Gastrocnemius medialis (tissue), 4 donors: ENCODE data around the gene IL17RB. TPM values are rescaled to one million over a fixed set of nuclear protein-coding genes. Genes with fewer than 3 reads are reported as not detected.

Experiments used
- ATAC-seq, 2 donors: fragments of 150-250 bp; one replicate each; pipeline ENCODE4 v1.9.1; 2016
- DNase-seq, 2 donors: peaks; one replicate each; pipeline ENCODE4 v3.0.0-alpha.2; 2019
- H3K27ac ChIP-seq, 4 donors: fragments of 200-600 bp; sonication (generic); 1 replicate in 1 of 4; 2 replicates in 3 of 4; pipeline ENCODE4 v1.5.1; 2016 to 2018; ENCODE audit warnings: mild to moderate bottlenecking in 2 of 4, moderate library complexity in 1 of 4
- H3K27me3 ChIP-seq, 3 donors: fragments of 200-600 bp; sonication (generic) in 2 of 3; 1 replicate in 1 of 3; 2 replicates in 2 of 3; pipeline versions ENCODE4 v1.5.1 to v1.6.0; 2016 to 2019; ENCODE audit warnings: mild to moderate bottlenecking in 1 of 3, moderate library complexity in 1 of 3
- H3K36me3 ChIP-seq, 2 donors: fragments of 200-600 bp; sonication (generic) in 1 of 2; one replicate each; pipeline ENCODE4 v1.5.1; 2017 to 2018
- H3K4me1 ChIP-seq, 2 donors: fragments of 200-600 bp; sonication (generic) in 1 of 2; one replicate each; pipeline ENCODE4 v1.5.1; 2016 to 2017; ENCODE audit warnings: mild to moderate bottlenecking in 2 of 2
- H3K4me3 ChIP-seq, 4 donors: fragments of 200-600 bp; sonication (generic) in 3 of 4; 1 replicate in 1 of 4; 2 replicates in 3 of 4; pipeline ENCODE4 v1.5.1; 2016 to 2019; ENCODE audit warnings: mild to moderate bottlenecking in 2 of 4
- H3K9me3 ChIP-seq, 3 donors: fragments of 200-600 bp; sonication (generic) in 2 of 3; 1 replicate in 1 of 3; 2 replicates in 2 of 3; pipeline ENCODE4 v1.5.1; 2016 to 2019
- CTCF ChIP-seq, 5 experiments: fragments of 450-650 bp in 3 of 5; fragments of 200-600 bp in 2 of 5; sonication (generic) in 2 of 5; IDR thresholded peaks in 4 of 5; conservative IDR thresholded peaks in 1 of 5; 1 replicate in 4 of 5; 2 replicates in 1 of 5; pipeline ENCODE4 v1.5.1; 2016 to 2019; ENCODE audit warnings: antibody characterized with exemption in 5 of 5, mild to moderate bottlenecking in 3 of 5, moderate library complexity in 3 of 5
- POLR2A ChIP-seq, 2 donors: fragments of 450-650 bp; IDR thresholded peaks; one replicate each; pipeline ENCODE4 v1.6.1; 2017; ENCODE audit warnings: antibody characterized with exemption in 2 of 2, mild to moderate bottlenecking in 2 of 2, moderate library complexity in 2 of 2
- in situ Hi-C, 4 donors: fragments of 200-750 bp; cut with MboI; loops; one replicate each; pipeline versions ENCODE4 v1.15.0 to v1.8.0; 2017; ENCODE audit warnings: low sequenced_read_pairs in 4 of 4
- intact Hi-C: fragments of 100-400 bp; cut with DNase I; formaldehyde crosslinking; loops from one replicate; pipeline ENCODE4 v1.15.1; 2023; ENCODE audit warnings: low total_unique reads
- total RNA-seq, 4 donors: library from RNA; depleted of rRNA; stranded (reverse); fragments of >200 nt; gene quantifications; one replicate each; pipeline versions ENCODE4 v1.1.0 to v1.2.3, GENCODE V29; 2016

The IL17RB gene
- total RNA-seq, 4 donors from 2014 or later: 0.41 to 1.4 (median 0.79) TPM

- Histone ChIP-seq H3K4me1 (peaks cover 0 to 5% of the 10 kb centered on the region in 2 donors), H3K4me3 (no peak overlapping the region), H3K9me3 (no peaks in the 10 kb centered on the region), H3K27me3 (no peaks in the 10 kb centered on the region), H3K27ac (no peak overlapping the region), H3K36me3 (no peaks in the 10 kb centered on the region)
- DNase-seq (no peak), ATAC-seq (no peak)
- no peak for TF ChIP-seq POLR2A (IDR thresholded peaks at IDR 0.05)
- no peak for TF ChIP-seq CTCF (IDR thresholded peaks at IDR 0.05 in 4 of 5, conservative IDR thresholded peaks at IDR 0.05 in 1 of 5)
- in situ Hi-C loops (no loop called here), intact Hi-C loops (loop anchor here (2.0 kb wide), 1 partner anchor 38 kb away; the partner anchor contains the start of gene ACTR8)
These were observed 1.9 kb upstream of the IL17RB start for GRCh38 chr3:53844262-53845102.

GRCh38 chr3:53845103-53845880 is 1.1 kb upstream of the IL17RB start:
- Histone ChIP-seq H3K9me3 (no peaks in the 10 kb centered on the region), H3K4me1 (peaks cover 0 to 5% of the 10 kb centered on the region in 2 donors), H3K36me3 (no peaks in the 10 kb centered on the region), H3K27ac (peak overlapping the region; percentile 74 to 88 (median 86)), H3K27me3 (no peaks in the 10 kb centered on the region), H3K4me3 (peak overlapping the region; percentile 67 to 82 (median 74))
- in situ Hi-C loops: no loop called here
- TF ChIP-seq CTCF (IDR thresholded peaks at IDR 0.05 in 4 of 5, conservative IDR thresholded peaks at IDR 0.05 in 1 of 5): peak in 3 of 5 experiments; percentile 3 to 50 (median 39)
- TF ChIP-seq POLR2A (IDR thresholded peaks at IDR 0.05): peak in 1 of 2 donors; percentile 44
- intact Hi-C loops: loop anchor here (2.0 kb wide), 1 partner anchor 38 kb away; the partner anchor contains the start of gene ACTR8
- ATAC-seq: peak; percentile 88 to 89
- DNase-seq: peak; percentile 51 to 70

- ATAC-seq (peak in 1 of 2 donors; percentile 23), DNase-seq (no peak)
- intact Hi-C loops: loop anchor here (2.0 kb wide), 2 partner anchors 37 to 45 kb away; partner anchors contain the start of genes ACTR8 and SELENOK
- TF ChIP-seq POLR2A (IDR thresholded peaks at IDR 0.05): peak in 1 of 2 donors; percentile 15
- no peak for TF ChIP-seq CTCF (IDR thresholded peaks at IDR 0.05 in 4 of 5, conservative IDR thresholded peaks at IDR 0.05 in 1 of 5)
- peak overlapping the region; percentile 74 to 88 (median 86) for H3K27ac ChIP-seq
- H3K27me3 ChIP-seq: no peaks in the 10 kb centered on the region
- no peaks in the 10 kb centered on the region for H3K36me3 ChIP-seq
- peak overlapping the region; percentile 67 to 82 (median 74) for H3K4me3 ChIP-seq
- no peaks in the 10 kb centered on the region for H3K9me3 ChIP-seq
- peaks cover 0 to 5% of the 10 kb centered on the region in 2 donors for H3K4me1 ChIP-seq
- in situ Hi-C loops: no loop called here
These were observed 561 bp upstream of the IL17RB start for GRCh38 chr3:53845881-53846133.

- Histone ChIP-seq H3K4me1 (peaks cover 0 to 5% of the 10 kb centered on the region in 2 donors), H3K27ac (peak overlapping the region in 1 of 4 donors; percentile 74), H3K27me3 (no peaks in the 10 kb centered on the region), H3K9me3 (no peaks in the 10 kb centered on the region), H3K4me3 (peak overlapping the region; percentile 67 to 82 (median 74)), H3K36me3 (no peaks in the 10 kb centered on the region)
- ATAC-seq (no peak), DNase-seq (no peak)
- TF ChIP-seq POLR2A (IDR thresholded peaks at IDR 0.05) (no peak), CTCF (IDR thresholded peaks at IDR 0.05 in 4 of 5, conservative IDR thresholded peaks at IDR 0.05 in 1 of 5) (no peak)
- in situ Hi-C loops (no loop called here), intact Hi-C loops (loop anchor here (2.0 kb wide), 1 partner anchor 44 kb away; the partner anchor contains the start of gene SELENOK)
These were observed 435 bp downstream of the IL17RB start for GRCh38 chr3:53846851-53847155.
